H1 (cell line): Measurements from ENCODE around the gene PFN3. TPM values are rescaled to one million over a fixed set of nuclear protein-coding genes. Genes with fewer than 3 reads are reported as not detected.

ENCODE experiments used
- CTCF ChIA-PET: fragments of 300-600 bp; sonication (Branson Sonifier 250); formaldehyde crosslinking; loops from one replicate; lab custom pipeline; 2021; ENCODE audit not compliant: partially characterized antibody; lab: Charles Lee
- POLR2A ChIA-PET: fragments of 300-600 bp; sonication (Branson Sonifier 250); formaldehyde crosslinking; loops from one replicate; lab custom pipeline; 2021; ENCODE audit warnings: inconsistent platforms; ENCODE audit not compliant: partially characterized antibody; lab: Charles Lee
- DNase-seq, 2 experiments: peaks; one replicate each; pipeline versions ENCODE4 v3.0.0 to v3.0.0-alpha.2; 2010 to 2022; ENCODE audit warnings: low spot score in 2 of 2, low read depth in 1 of 2, mixed read lengths in 1 of 2
- FAIRE-seq: peaks from 2 replicates; lab custom pipeline; 2011; peaks lifted over from hg19 to GRCh38; lab: Jason Lieb, UNC
- H2AFZ ChIP-seq: 2 replicates; pipeline ENCODE4 v1.8.1; 2012; ENCODE audit warnings: low read length, inconsistent platforms
- H2AK5ac ChIP-seq: 2 replicates; pipeline ENCODE4 v1.6.1; 2013; ENCODE audit warnings: low read depth, low read length
- H2BK120ac ChIP-seq: replicated peaks from 2 replicates; pipeline ENCODE3; 2013; ENCODE audit warnings: low read depth, low read length, inconsistent platforms
- H2BK12ac ChIP-seq: 2 replicates; pipeline ENCODE4 v1.6.1; 2013; ENCODE audit warnings: low read depth, low read length
- H2BK15ac ChIP-seq: 2 replicates; pipeline ENCODE4 v1.6.1; 2013; ENCODE audit warnings: low read length
- H2BK20ac ChIP-seq: 2 replicates; pipeline ENCODE4 v1.6.1; 2013; ENCODE audit warnings: low read length
- H2BK5ac ChIP-seq: 2 replicates; pipeline ENCODE4 v1.6.1; 2013; ENCODE audit warnings: low read depth, low read length
- H3K14ac ChIP-seq: 2 replicates; pipeline ENCODE4 v1.6.1; 2013; ENCODE audit warnings: inconsistent platforms; ENCODE audit not compliant: insufficient read length
- H3K18ac ChIP-seq: 2 replicates; pipeline ENCODE4 v1.6.1; 2013; ENCODE audit warnings: low read length; ENCODE audit errors: extremely low read depth
- H3K23ac ChIP-seq: 2 replicates; pipeline ENCODE4 v1.6.1; 2013; ENCODE audit warnings: inconsistent platforms; ENCODE audit not compliant: insufficient read length
- H3K23me2 ChIP-seq: 2 replicates; pipeline ENCODE4 v1.6.1; 2013; ENCODE audit warnings: low read depth, low read length
- H3K27ac ChIP-seq: 2 replicates; pipeline ENCODE4 v1.6.1; 2011; ENCODE audit warnings: low read depth, low read length, inconsistent platforms
- H3K27me3 ChIP-seq, 4 experiments: replicated peaks in 1 of 4; 1 replicate in 1 of 4; 2 replicates in 3 of 4; pipeline versions ENCODE4 v1.6.1 to v1.8.1; 2011 to 2013; ENCODE audit warnings: low read length in 3 of 4, mild to moderate bottlenecking in 3 of 4, inconsistent platforms in 2 of 4, mixed read lengths in 2 of 4, moderate library complexity in 1 of 4; ENCODE audit not compliant: control insufficient read depth in 3 of 4, insufficient read depth in 3 of 4; ENCODE audit errors: extremely low read depth in 1 of 4
- H3K36me3 ChIP-seq, 4 experiments: 2 replicates each; pipeline versions ENCODE4 v1.6.1 to v1.8.1; 2011 to 2013; ENCODE audit warnings: mild to moderate bottlenecking in 4 of 4, low read length in 3 of 4, moderate library complexity in 2 of 4, control low read depth in 1 of 4, inconsistent platforms in 1 of 4; ENCODE audit not compliant: insufficient read depth in 4 of 4, control insufficient read depth in 2 of 4
- H3K4ac ChIP-seq: replicated peaks from 2 replicates; pipeline ENCODE3; 2013; ENCODE audit warnings: low read length, low read depth, mixed read lengths, inconsistent platforms; ENCODE audit not compliant: insufficient read length
- H3K4me1 ChIP-seq, 4 experiments: replicated peaks in 1 of 4; 1 replicate in 1 of 4; 2 replicates in 3 of 4; pipeline versions ENCODE4 v1.6.1 to v1.8.1; 2011 to 2013; ENCODE audit warnings: low read length in 3 of 4, inconsistent platforms in 2 of 4, mixed read lengths in 1 of 4; ENCODE audit not compliant: insufficient read depth in 4 of 4, control insufficient read depth in 3 of 4
- H3K4me2 ChIP-seq, 2 experiments: 2 replicates each; pipeline versions ENCODE4 v1.6.1 to v1.8.1; 2011 to 2013; ENCODE audit warnings: low read depth in 2 of 2, low read length in 2 of 2, control low read depth in 1 of 2, inconsistent platforms in 1 of 2, mild to moderate bottlenecking in 1 of 2; ENCODE audit not compliant: insufficient read depth in 1 of 2
- H3K4me3 ChIP-seq, 4 experiments: fragments of 200-600, 300-600 bp in 1 of 4; sonication (generic), shearing (Covaris generic), sonication (Bioruptor Twin) in 1 of 4; 2 replicates each; pipeline versions ENCODE4 v1.5.1 to v1.8.1; 2011 to 2016; ENCODE audit warnings: low read length in 4 of 4, low read depth in 3 of 4, control low read depth in 2 of 4, inconsistent platforms in 2 of 4, mild to moderate bottlenecking in 2 of 4, mixed read lengths in 1 of 4, moderate library complexity in 1 of 4; ENCODE audit not compliant: insufficient read depth in 2 of 4; ENCODE audit errors: extremely low read depth in 1 of 4
- H3K56ac ChIP-seq: replicated peaks from 2 replicates; pipeline ENCODE3; 2013; ENCODE audit warnings: low read depth, mild to moderate bottlenecking, mixed read lengths, low read length, inconsistent platforms; ENCODE audit not compliant: insufficient read length
- H3K79me1 ChIP-seq: 2 replicates; pipeline ENCODE4 v1.6.1; 2013; ENCODE audit warnings: low read depth, low read length, control low read depth
- H3K79me2 ChIP-seq, 2 experiments: 2 replicates each; pipeline versions ENCODE4 v1.6.1 to v1.8.1; 2012 to 2013; ENCODE audit warnings: low read length in 2 of 2, mild to moderate bottlenecking in 2 of 2, inconsistent platforms in 1 of 2; ENCODE audit not compliant: insufficient read depth in 2 of 2, control insufficient read depth in 1 of 2
- H3K9ac ChIP-seq, 4 experiments: replicated peaks in 1 of 4; 1 replicate in 1 of 4; 2 replicates in 3 of 4; pipeline versions ENCODE4 v1.6.1 to v1.8.1; 2011 to 2013; ENCODE audit warnings: low read depth in 3 of 4, low read length in 3 of 4, control low read depth in 2 of 4, mild to moderate bottlenecking in 2 of 4, moderate library complexity in 2 of 4, inconsistent platforms in 1 of 4; ENCODE audit errors: extremely low read depth in 1 of 4
- H3K9me3 ChIP-seq, 2 experiments: 2 replicates each; pipeline versions ENCODE4 v1.6.1 to v1.8.1; 2012 to 2013; ENCODE audit warnings: mild to moderate bottlenecking in 2 of 2, moderate library complexity in 2 of 2, control low read depth in 1 of 2, inconsistent platforms in 1 of 2, low read depth in 1 of 2, low read length in 1 of 2, mixed read lengths in 1 of 2; ENCODE audit not compliant: insufficient read depth in 2 of 2
- H4K20me1 ChIP-seq, 2 experiments: replicated peaks in 1 of 2; 2 replicates each; pipeline versions ENCODE3 to v1.8.1; 2011 to 2013; ENCODE audit warnings: inconsistent platforms in 2 of 2, low read length in 2 of 2, mild to moderate bottlenecking in 1 of 2; ENCODE audit not compliant: insufficient read depth in 2 of 2, control insufficient read depth in 1 of 2
- H4K5ac ChIP-seq: 2 replicates; pipeline ENCODE4 v1.6.1; 2013; ENCODE audit warnings: low read length, low read depth, mixed read lengths, inconsistent platforms; ENCODE audit not compliant: insufficient read length
- H4K8ac ChIP-seq: 2 replicates; pipeline ENCODE4 v1.8.0; 2013; ENCODE audit warnings: mild to moderate bottlenecking, moderate library complexity, low read length, inconsistent platforms; ENCODE audit not compliant: insufficient read depth; ENCODE audit errors: extremely low read depth
- H4K91ac ChIP-seq: replicated peaks from 2 replicates; pipeline ENCODE3; 2013; ENCODE audit warnings: low read length, mixed read lengths, inconsistent platforms; ENCODE audit not compliant: insufficient read length
- CHD2 ChIP-seq: IDR thresholded peaks from 2 replicates; pipeline ENCODE4 v1.6.1; 2012; ENCODE audit warnings: low read length, improper control_type of control experiment
- E2F6 ChIP-seq: IDR thresholded peaks from 2 replicates; pipeline ENCODE4 v1.6.1; 2012; ENCODE audit warnings: inconsistent platforms
- MAX ChIP-seq: IDR thresholded peaks from 2 replicates; pipeline ENCODE4 v1.6.1; 2012; ENCODE audit warnings: inconsistent platforms
- POLR2AphosphoS5 ChIP-seq: IDR thresholded peaks from 2 replicates; pipeline ENCODE4 v1.6.1; 2011; ENCODE audit warnings: low read depth, low read length
- YY1 ChIP-seq: IDR thresholded peaks from 2 replicates; pipeline ENCODE4 v1.6.1; 2011; ENCODE audit warnings: low read depth, mild to moderate bottlenecking, low read length
- WGBS, 2 experiments: shearing (Covaris generic) in 1 of 2; methylation state at CpG; one replicate each; pipeline versions ENCODE4 v1.1.6 to v1.1.7; 2013 to 2015; ENCODE audit warnings: low lambda C conversion rate in 2 of 2, mixed read lengths in 2 of 2, inconsistent platforms in 1 of 2, low coverage in 1 of 2, missing lambda C conversion rate in 1 of 2; ENCODE audit not compliant: insufficient replicate concordance in 2 of 2, insufficient coverage in 1 of 2, insufficient read length in 1 of 2; ENCODE audit errors: extremely low coverage in 1 of 2, missing lambda C conversion rate in 1 of 2; 5-methylcytosine and 5-hydroxymethylcytosine counted together
- polyA plus RNA-seq, 7 experiments: library from polyadenylated mRNA; depleted of rRNA in 3 of 7; stranded (reverse) in 5 of 7; unstranded in 2 of 7; fragments of >200 nt in 5 of 7; fragments of 200-250 nt in 2 of 7; gene quantifications; 1 replicate in 5 of 7; 2 replicates in 1 of 7; 4 replicates in 1 of 7; pipeline versions ENCODE4 v1.2.1 to v1.2.3, GENCODE V29; 2011 to 2013; ENCODE audit warnings: missing spikeins in 2 of 7, mixed read lengths in 2 of 7
- total RNA-seq: library from RNA; stranded (reverse); fragmentation: NEBNext Ultra II Directional; extraction: Animal tissue kit (Norgen Biotek cat#: 25700); gene quantifications from 2 replicates; pipeline ENCODE4 v1.2.1, GENCODE V29; 2021

Gene PFN3
- total and polyA plus RNA-seq, 2 of the 8 experiments (the other 6 are each of a cell fraction or from before 2014, with no cell fraction given), result not detected

GRCh38 chr5:177427211-177427822, 26.9 kb upstream of the PFN3 start:
- peak overlapping the region; percentile 84; the same call in 1 of the 2 replicates for H2BK12ac ChIP-seq
- no peaks in the 10 kb centered on the region for H3K9me3 ChIP-seq
- peak overlapping the region; percentile 41 for H4K91ac ChIP-seq
- no peak for DNase-seq
- peak overlapping the region; percentile 70 to 94 for H3K4me2 ChIP-seq
- peaks cover 10% of the 10 kb centered on the region for H3K23me2 ChIP-seq
- 38% methylated on average over 10 of the region's 11 CpGs; no CpG with 5 or more reads in 1 of the 2 experiments for WGBS, 2 experiments
- ChIA-PET POLR2A (interaction anchor here (0.5 to 24.2 kb wide), 16 partner anchors 10 to 107 kb away, joined by 3 to 460 read pairs (median 5); partner anchors contain the start of genes DDX41, LMAN2, PDLIM7 and PRR7), CTCF (interaction anchor here (0.8 to 7.1 kb wide), 15 partner anchors 10 to 117 kb away, joined by 3 to 57 read pairs (median 5); partner anchors contain the start of gene PFN3)
- peaks cover 0 to 26% of the 10 kb centered on the region in 2 experiments; a peak in 2 of 4 replicates for H3K79me2 ChIP-seq
- peak overlapping the region; percentile 7 for H4K8ac ChIP-seq
- H2BK20ac ChIP-seq, result no peak overlapping the region
- no peak overlapping the region for H2AK5ac ChIP-seq
- no peak overlapping the region for H3K14ac ChIP-seq
- no peak overlapping the region for H2AFZ ChIP-seq
- H2BK5ac ChIP-seq, result no peak overlapping the region; the same call in 1 of the 2 replicates
- H3K27me3 ChIP-seq, result no peaks in the 10 kb centered on the region
- H4K20me1 ChIP-seq, result peaks cover 15 to 21% of the 10 kb centered on the region in 2 experiments
- peak overlapping the region; percentile 88 for H3K27ac ChIP-seq
- H3K9ac ChIP-seq, result peak overlapping the region; percentile 67 to 98 (median 92)
- peaks cover 4 to 14% (median 9%) of the 10 kb centered on the region in 4 experiments; a peak in 6 of 7 replicates for H3K4me1 ChIP-seq
- peak overlapping the region; percentile 24; the same call in 1 of the 2 replicates for H3K18ac ChIP-seq
- peak overlapping the region; percentile 81 for H2BK15ac ChIP-seq
- peaks cover 16% of the 10 kb centered on the region for H3K79me1 ChIP-seq
- no peak overlapping the region for H2BK120ac ChIP-seq
- 0 out of 2 replicates have a peak, but pooled peaks have one; percentile 1 for TF ChIP-seq POLR2AphosphoS5
- peak; percentile 82; the same call in 1 of the 2 replicates for TF ChIP-seq MAX
- TF ChIP-seq E2F6, result peak; percentile 94
- TF ChIP-seq YY1, result no peak
- no peak for TF ChIP-seq CHD2
- H4K5ac ChIP-seq, result no peak overlapping the region
- H3K36me3 ChIP-seq, result peaks cover 0 to 12% (median 8%) of the 10 kb centered on the region in 4 experiments; a peak in 4 of 8 replicates
- H3K23ac ChIP-seq, result no peak overlapping the region
- H3K4me3 ChIP-seq, result peak overlapping the region; percentile 55 to 95 (median 80)
- no peak overlapping the region for H3K56ac ChIP-seq
- FAIRE-seq, result no peak
- H3K4ac ChIP-seq, result peak overlapping the region; percentile 64
